Measurements from ENCODE around the gene ABHD2. TPM values are rescaled to one million over a fixed set of nuclear protein-coding genes. Genes with fewer than 3 reads are reported as not detected.
"Not testable (repeated sequence)": the region's sequence is repeated elsewhere in the genome, so short reads cannot be mapped to it uniquely, and the experiment has no call there.

ABHD2 gene
- total RNA-seq, 3 donors from 2014 or later = 48.9 to 72.6 (median 64.1) TPM

DNA sequence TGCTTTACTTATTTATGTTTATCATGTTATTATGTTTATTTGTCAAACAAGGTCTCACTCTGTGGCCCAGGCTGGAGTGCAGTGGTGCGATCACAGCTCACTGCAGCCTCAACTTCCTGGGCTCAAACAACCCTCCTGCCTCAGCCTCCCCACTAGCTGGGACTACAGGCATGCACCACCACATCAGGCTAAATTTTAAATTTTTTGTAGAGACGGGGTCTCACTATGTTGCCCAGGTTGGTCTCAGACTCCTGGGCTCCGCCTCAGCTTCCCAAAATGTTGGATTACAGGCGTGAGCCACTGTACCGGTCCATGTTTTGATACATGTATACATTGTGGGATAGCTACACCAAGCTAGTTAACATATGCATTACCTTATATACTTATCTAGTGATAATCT, 1.9 kb upstream of the ABHD2 start:
- DNase-seq; ATAC-seq; H3K9me3 Mint-ChIP-seq; H3K27me3 Mint-ChIP-seq (ENCODE audit: low read depth); H3K36me3 Mint-ChIP-seq (ENCODE audit: insufficient read depth); H3K4me3 Mint-ChIP-seq: not testable (repeated sequence)
- H3K4me1 Mint-ChIP-seq (ENCODE audit: low read depth) = peaks cover 23% of the 10 kb centered on the region

GRCh38 chr15:89087161-89087829, 961 bp upstream of the ABHD2 start:
- ATAC-seq = no peak
- H3K4me1 Mint-ChIP-seq (ENCODE audit: low read depth) = peaks cover 31% of the 10 kb centered on the region

GRCh38 chr15:89088605-89089315, 504 bp downstream of the ABHD2 start:
- Mint-ChIP-seq H3K27me3 (ENCODE audit: low read depth) (no peaks in the 10 kb centered on the region), H3K4me1 (ENCODE audit: low read depth) (peaks cover 39% of the 10 kb centered on the region), H3K9me3 (no peaks in the 10 kb centered on the region), H3K4me3 (no peak overlapping the region), H3K36me3 (ENCODE audit: insufficient read depth) (peaks cover 8% of the 10 kb centered on the region)
- DNase-seq = no peak
- ATAC-seq = no peak

More at GRCh38 chr15:89087161-89087829, 961 bp upstream of the ABHD2 start:
- H3K4me3 Mint-ChIP-seq = no peak overlapping the region
- H3K9me3 Mint-ChIP-seq = no peaks in the 10 kb centered on the region
- peaks cover 2% of the 10 kb centered on the region for H3K27me3 Mint-ChIP-seq (ENCODE audit: low read depth)
- peaks cover 3% of the 10 kb centered on the region for H3K36me3 Mint-ChIP-seq (ENCODE audit: insufficient read depth)
- no peak for DNase-seq

- Mint-ChIP-seq H3K27me3 (ENCODE audit: low read depth) (no peaks in the 10 kb centered on the region), H3K4me3 (no peak overlapping the region), H3K36me3 (ENCODE audit: insufficient read depth) (peaks cover 10% of the 10 kb centered on the region), H3K9me3 (no peaks in the 10 kb centered on the region), H3K4me1 (ENCODE audit: low read depth) (peaks cover 43% of the 10 kb centered on the region)
- ATAC-seq = no peak
- DNase-seq = no peak
Observed at GRCh38 chr15:89089316-89090230, 1.3 kb downstream of the ABHD2 start.

GRCh38 chr15:89090791-89091626, 2.8 kb downstream of the ABHD2 start:
- peak; percentile 3 to 21 for ATAC-seq
- Mint-ChIP-seq H3K36me3 (ENCODE audit: insufficient read depth) (peaks cover 15% of the 10 kb centered on the region), H3K9me3 (no peaks in the 10 kb centered on the region), H3K27me3 (ENCODE audit: low read depth) (no peaks in the 10 kb centered on the region), H3K4me3 (no peak overlapping the region), H3K4me1 (ENCODE audit: low read depth) (peaks cover 49% of the 10 kb centered on the region)
- DNase-seq = peak; percentile 42

DNA sequence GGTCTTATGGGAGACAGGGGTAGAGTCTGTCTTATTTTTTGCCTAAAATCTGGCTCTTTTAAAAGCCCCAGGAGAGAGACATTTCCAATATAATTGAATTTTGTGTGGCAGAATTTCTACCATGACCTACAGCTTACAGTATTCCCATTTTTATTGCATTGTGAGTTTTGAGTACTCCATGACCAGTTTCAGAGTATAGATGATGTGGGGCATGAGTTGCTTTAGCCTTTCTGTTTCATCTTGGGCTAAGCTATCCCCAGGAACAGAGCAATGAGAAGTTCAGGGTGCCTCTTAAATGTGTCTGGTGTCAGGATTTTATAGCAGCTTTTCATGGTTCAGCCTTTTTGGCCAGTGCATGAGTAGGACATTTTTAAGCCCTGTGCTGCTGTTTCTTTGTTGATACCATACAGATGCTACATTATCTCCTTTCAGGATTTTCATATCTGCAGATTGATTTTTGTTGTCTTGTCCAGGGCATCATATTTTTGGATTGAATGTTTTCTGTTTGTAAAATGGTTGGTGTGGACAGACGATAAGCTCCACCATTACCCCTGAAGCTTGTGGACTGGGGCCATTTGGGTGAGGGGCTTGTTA, 3.5 kb downstream of the ABHD2 start:
- H3K36me3 Mint-ChIP-seq (ENCODE audit: insufficient read depth) = peaks cover 15% of the 10 kb centered on the region
- no peak for DNase-seq
- ATAC-seq = no peak
- H3K9me3 Mint-ChIP-seq = no peaks in the 10 kb centered on the region
- peaks cover 49% of the 10 kb centered on the region for H3K4me1 Mint-ChIP-seq (ENCODE audit: low read depth)
- no peaks in the 10 kb centered on the region for H3K27me3 Mint-ChIP-seq (ENCODE audit: low read depth)
- no peak overlapping the region for H3K4me3 Mint-ChIP-seq

DNA sequence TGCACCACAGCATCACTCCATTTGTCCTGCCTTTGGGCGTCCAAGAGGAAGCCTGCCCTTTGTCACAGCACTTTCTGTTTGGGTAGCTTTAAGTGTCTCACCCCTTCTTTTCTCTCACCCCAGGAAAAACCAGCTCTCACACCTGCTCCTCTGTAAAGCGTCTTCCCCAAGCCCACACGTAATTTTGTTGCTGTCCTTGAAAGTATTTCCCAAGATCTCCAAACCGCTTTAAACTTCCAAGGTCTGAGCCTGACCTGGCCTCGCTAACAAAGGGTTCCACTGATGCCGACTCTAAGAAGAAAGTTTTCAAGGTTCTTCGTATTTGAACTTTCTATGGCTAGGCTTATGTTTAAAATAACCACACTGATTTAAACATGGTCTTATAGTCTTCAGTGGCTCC, 5.3 kb downstream of the ABHD2 start:
- no peak for DNase-seq
- Mint-ChIP-seq H3K27me3 (ENCODE audit: low read depth) (no peaks in the 10 kb centered on the region), H3K36me3 (ENCODE audit: insufficient read depth) (peaks cover 15% of the 10 kb centered on the region), H3K4me1 (ENCODE audit: low read depth) (peaks cover 51% of the 10 kb centered on the region), H3K4me3 (peak overlapping the region; percentile 23), H3K9me3 (no peaks in the 10 kb centered on the region)
- no peak for ATAC-seq

GRCh38 chr15:89095073-89095472, 6.8 kb downstream of the ABHD2 start:
- Mint-ChIP-seq H3K4me3 (no peak overlapping the region), H3K36me3 (ENCODE audit: insufficient read depth) (peaks cover 18% of the 10 kb centered on the region), H3K4me1 (ENCODE audit: low read depth) (peaks cover 46% of the 10 kb centered on the region), H3K9me3 (no peaks in the 10 kb centered on the region), H3K27me3 (ENCODE audit: low read depth) (no peaks in the 10 kb centered on the region)
- ATAC-seq = no peak
- no peak for DNase-seq

GRCh38 chr15:89095556-89095955, 7.3 kb downstream of the ABHD2 start:
- Mint-ChIP-seq H3K27me3 (ENCODE audit: low read depth) (no peaks in the 10 kb centered on the region), H3K36me3 (ENCODE audit: insufficient read depth) (peaks cover 18% of the 10 kb centered on the region), H3K4me1 (ENCODE audit: low read depth) (peaks cover 42% of the 10 kb centered on the region), H3K9me3 (no peaks in the 10 kb centered on the region), H3K4me3 (no peak overlapping the region)
- ATAC-seq (no peak), DNase-seq (no peak)

DNA sequence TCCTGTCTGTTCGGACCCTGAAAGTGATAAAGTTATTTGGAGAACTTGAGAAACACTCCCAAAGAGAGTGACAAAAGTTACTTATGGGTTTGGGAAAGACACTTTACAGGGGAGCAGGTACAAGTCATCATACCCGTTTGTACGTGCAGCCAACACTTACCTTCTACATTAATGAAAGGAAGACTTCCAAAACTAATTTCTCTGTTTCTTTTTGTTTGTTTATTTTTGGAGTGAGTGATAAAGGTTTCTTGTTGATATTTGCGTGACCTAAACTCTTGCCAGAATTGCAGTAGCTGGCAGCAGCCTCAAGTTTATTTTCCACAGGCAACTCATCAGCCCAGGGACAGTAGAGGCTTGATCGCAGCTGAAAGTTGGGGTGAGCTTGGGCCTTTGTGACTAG, 8.4 kb downstream of the ABHD2 start:
- no peaks in the 10 kb centered on the region for H3K9me3 Mint-ChIP-seq
- no peak overlapping the region for H3K4me3 Mint-ChIP-seq
- H3K4me1 Mint-ChIP-seq (ENCODE audit: low read depth) = peaks cover 40% of the 10 kb centered on the region
- no peaks in the 10 kb centered on the region for H3K27me3 Mint-ChIP-seq (ENCODE audit: low read depth)
- H3K36me3 Mint-ChIP-seq (ENCODE audit: insufficient read depth) = peaks cover 18% of the 10 kb centered on the region
- ATAC-seq (no peak), DNase-seq (no peak)

- H3K9me3 Mint-ChIP-seq = no peaks in the 10 kb centered on the region
- ATAC-seq = no peak
- DNase-seq = no peak
- peaks cover 39% of the 10 kb centered on the region for H3K4me1 Mint-ChIP-seq (ENCODE audit: low read depth)
- H3K4me3 Mint-ChIP-seq = no peak overlapping the region
- H3K27me3 Mint-ChIP-seq (ENCODE audit: low read depth) = no peaks in the 10 kb centered on the region
- peaks cover 19% of the 10 kb centered on the region for H3K36me3 Mint-ChIP-seq (ENCODE audit: insufficient read depth)
Observed at GRCh38 chr15:89097313-89097712, 9.1 kb downstream of the ABHD2 start.

- DNase-seq (no peak), ATAC-seq (no peak)
- Mint-ChIP-seq H3K27me3 (ENCODE audit: low read depth) (no peaks in the 10 kb centered on the region), H3K9me3 (no peaks in the 10 kb centered on the region), H3K4me1 (ENCODE audit: low read depth) (peaks cover 36% of the 10 kb centered on the region), H3K36me3 (ENCODE audit: insufficient read depth) (peaks cover 22% of the 10 kb centered on the region), H3K4me3 (no peak overlapping the region)
Observed at GRCh38 chr15:89098281-89098680, 10.0 kb downstream of the ABHD2 start.

GRCh38 chr15:89099968-89100367, 11.7 kb downstream of the ABHD2 start:
- H3K27me3 Mint-ChIP-seq (ENCODE audit: low read depth) = no peaks in the 10 kb centered on the region
- H3K4me3 Mint-ChIP-seq = no peak overlapping the region
- H3K9me3 Mint-ChIP-seq = no peaks in the 10 kb centered on the region
- H3K36me3 Mint-ChIP-seq (ENCODE audit: insufficient read depth) = peaks cover 20% of the 10 kb centered on the region
- no peak for ATAC-seq
- H3K4me1 Mint-ChIP-seq (ENCODE audit: low read depth) = peaks cover 26% of the 10 kb centered on the region
- no peak for DNase-seq
